AG04449 (cell line): Measurements from ENCODE around the gene GPR4.
"Not testable (repeated sequence)": the region's sequence is repeated elsewhere in the genome, so short reads cannot be mapped to it uniquely, and the experiment has no call there.

ENCODE experiments used
- CTCF ChIA-PET: fragments of 350-600 bp; formaldehyde crosslinking; extraction: SDS; loops from one replicate; lab custom pipeline; 2021; ENCODE audit warnings: antibody characterized with exemption; lab: Yijun Ruan, JAX
- POLR2A ChIA-PET: fragments of 400-600, 350-600 bp; formaldehyde crosslinking; extraction: SDS; loops from one replicate; lab custom pipeline; 2020; ENCODE audit warnings: antibody characterized with exemption, inconsistent platforms; lab: Yijun Ruan, JAX
- DNase-seq: peaks from one replicate; pipeline ENCODE4 v3.0.0-alpha.2; 2010; ENCODE audit warnings: low read depth, low spot score
- H3K4me3 ChIP-seq: 2 replicates; pipeline ENCODE4 v1.5.1; 2011; ENCODE audit warnings: low read depth, mild to moderate bottlenecking, control low read depth, low read length
- CTCF ChIP-seq: IDR thresholded peaks from one replicate; pipeline ENCODE4 v1.5.1; 2011; ENCODE audit warnings: mild to moderate bottlenecking, moderate library complexity, low read length, control low read depth, inconsistent platforms; ENCODE audit not compliant: insufficient read depth; ENCODE audit errors: missing control alignments

The GPR4 gene

GRCh38 chr19:45623984-45624383 lies 22.0 kb upstream of the GPR4 start:
- TF ChIP-seq CTCF = no peak
- CTCF ChIA-PET = no interaction called here
- POLR2A ChIA-PET = no interaction called here
- DNase-seq = no peak
- H3K4me3 ChIP-seq = no peak overlapping the region

- POLR2A ChIA-PET = no interaction called here
- no peak for TF ChIP-seq CTCF
- CTCF ChIA-PET = interaction anchor here (1.1 kb wide), 1 partner anchor 9 kb away, joined by 3 read pairs; no protein-coding TSS in a partner anchor
- no peak overlapping the region for H3K4me3 ChIP-seq
- no peak for DNase-seq
These were observed 20.0 kb upstream of the GPR4 start for GRCh38 chr19:45621976-45622503.

- DNase-seq = no peak
- POLR2A ChIA-PET = no interaction called here
- no peak overlapping the region for H3K4me3 ChIP-seq
- no peak for TF ChIP-seq CTCF
- CTCF ChIA-PET = interaction anchor here (1.0 to 10.0 kb wide), 3 partner anchors 10 to 61 kb away, joined by 3 to 69 read pairs (median 5); partner anchors contain the start of gene EML2
These were observed 19.4 kb upstream of the GPR4 start for GRCh38 chr19:45621389-45621788.

- ChIA-PET CTCF (interaction anchor here (1.3 to 10.0 kb wide), 4 partner anchors 9 to 177 kb away, joined by 5 to 69 read pairs (median 6); partner anchors contain the start of gene EML2), POLR2A (no interaction called here)
- no peak for TF ChIP-seq CTCF
- DNase-seq = no peak
- no peak overlapping the region for H3K4me3 ChIP-seq
These were observed 14.6 kb upstream of the GPR4 start for GRCh38 chr19:45616704-45617017.

- ChIA-PET CTCF (interaction anchor here (1.3 to 10.0 kb wide), 4 partner anchors 8 to 176 kb away, joined by 5 to 69 read pairs (median 6); partner anchors contain the start of gene EML2), POLR2A (no interaction called here)
- DNase-seq = no peak
- TF ChIP-seq CTCF = no peak
- no peak overlapping the region for H3K4me3 ChIP-seq
These were observed 14.0 kb upstream of the GPR4 start for GRCh38 chr19:45615795-45616703.

- H3K4me3 ChIP-seq, POLR2A ChIA-PET, DNase-seq: not testable (repeated sequence)
- CTCF ChIA-PET = interaction anchor here (1.1 to 10.0 kb wide), 3 partner anchors 8 to 78 kb away, joined by 3 to 69 read pairs (median 11); partner anchors contain the start of genes EML2, QPCTL and SNRPD2
These were observed 13.0 kb upstream of the GPR4 start for GRCh38 chr19:45615056-45615455.
